ENCODE results near the gene RNF128.

Gene RNF128

DNA sequence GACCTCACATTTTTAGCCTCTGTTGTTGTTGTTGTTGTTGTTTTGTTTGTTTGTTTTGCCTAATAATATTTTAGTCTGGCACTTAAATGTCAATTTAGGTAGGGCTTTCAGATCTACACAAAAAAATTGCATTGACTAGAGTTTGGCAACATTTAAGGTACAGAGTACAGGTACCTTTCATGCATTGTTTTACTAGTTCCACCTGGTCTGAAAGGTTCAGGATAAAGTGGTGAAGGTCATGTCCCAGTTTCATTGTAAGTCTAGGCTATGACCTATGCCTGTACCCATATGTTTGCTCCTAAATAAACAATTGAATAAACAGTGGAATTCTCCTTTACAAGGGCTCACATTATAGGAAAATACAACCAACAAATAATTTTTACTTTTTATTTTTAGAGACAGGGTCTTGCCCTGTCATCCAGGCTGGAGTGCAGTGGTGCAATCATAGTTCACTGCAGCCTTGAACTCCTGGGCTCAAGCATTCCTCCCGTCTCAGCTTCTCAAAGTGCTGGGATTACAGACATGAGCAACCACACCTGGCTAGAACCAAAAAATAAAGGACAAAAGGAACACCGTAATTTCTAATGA is 13.8 kb downstream of the RNF128 start:
- H3K27me3 ChIP-seq (ENCODE audit: control insufficient read depth, low read length) = no peaks in the 10 kb centered on the region
- no peaks in the 10 kb centered on the region for H3K4me1 ChIP-seq (ENCODE audit: control insufficient read depth, low read length)
- H4K20me1 ChIP-seq (ENCODE audit: control insufficient read depth, insufficient read depth, low read depth, low read length) = no peaks in the 10 kb centered on the region
- H3K9me3 ChIP-seq (ENCODE audit: control insufficient read depth, insufficient read depth, low read length) = no peaks in the 10 kb centered on the region
- H3K4me3 ChIP-seq (ENCODE audit: low read length) = no peak overlapping the region
- H3F3A ChIP-seq (ENCODE audit: control insufficient read depth, insufficient read depth) = no peaks in the 10 kb centered on the region
- no peaks in the 10 kb centered on the region for H3K36me3 ChIP-seq (ENCODE audit: control insufficient read depth, low read length)
- TF ChIP-seq EZH2phosphoT487 (IDR thresholded peaks at IDR 0.05; ENCODE audit: borderline replicate concordance, low read length) = no peak
- no peak overlapping the region for H3K4me2 ChIP-seq (ENCODE audit: low read length)
- no peaks in the 10 kb centered on the region for H3K79me2 ChIP-seq (ENCODE audit: control insufficient read depth, low read length)
- no peak overlapping the region for H3K27ac ChIP-seq (ENCODE audit: low read depth, low read length)
- H3K9me2 ChIP-seq (replicated peaks; ENCODE audit: control insufficient read depth, low read length) = no peaks in the 10 kb centered on the region

DNA sequence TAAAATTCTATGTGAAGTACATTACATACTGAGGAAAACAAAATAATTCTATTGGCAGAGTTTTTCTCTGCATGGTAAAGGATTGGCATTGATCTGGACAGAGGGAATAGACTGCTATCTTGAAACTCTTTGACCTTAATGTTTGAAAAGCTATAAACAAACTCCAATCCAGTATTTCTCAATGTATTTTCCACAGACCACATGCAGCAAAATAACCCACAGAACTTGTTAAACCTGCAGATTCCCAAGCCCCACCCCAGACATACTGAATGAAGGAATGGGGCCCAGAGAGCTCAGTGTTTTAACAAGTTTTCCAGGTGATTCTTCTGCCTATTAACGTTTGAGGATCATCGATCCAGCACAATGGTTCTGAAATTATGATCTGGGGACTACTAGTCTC is 15.7 kb downstream of the RNF128 start:
- Histone ChIP-seq H3K4me2 (ENCODE audit: low read length) (no peak overlapping the region), H3K4me1 (ENCODE audit: control insufficient read depth, low read length) (no peaks in the 10 kb centered on the region), H4K20me1 (ENCODE audit: control insufficient read depth, insufficient read depth, low read depth, low read length) (no peaks in the 10 kb centered on the region), H3F3A (ENCODE audit: control insufficient read depth, insufficient read depth) (no peaks in the 10 kb centered on the region), H3K9me2 (replicated peaks; ENCODE audit: control insufficient read depth, low read length) (no peaks in the 10 kb centered on the region), H3K79me2 (ENCODE audit: control insufficient read depth, low read length) (no peaks in the 10 kb centered on the region), H3K27ac (ENCODE audit: low read depth, low read length) (no peak overlapping the region), H3K27me3 (ENCODE audit: control insufficient read depth, low read length) (no peaks in the 10 kb centered on the region), H3K4me3 (ENCODE audit: low read length) (no peak overlapping the region), H3K36me3 (ENCODE audit: control insufficient read depth, low read length) (no peaks in the 10 kb centered on the region), H3K9me3 (ENCODE audit: control insufficient read depth, insufficient read depth, low read length) (no peaks in the 10 kb centered on the region)
- no peak for TF ChIP-seq EZH2phosphoT487 (IDR thresholded peaks at IDR 0.05; ENCODE audit: borderline replicate concordance, low read length)
- TF ChIP-seq, protein P1, sequence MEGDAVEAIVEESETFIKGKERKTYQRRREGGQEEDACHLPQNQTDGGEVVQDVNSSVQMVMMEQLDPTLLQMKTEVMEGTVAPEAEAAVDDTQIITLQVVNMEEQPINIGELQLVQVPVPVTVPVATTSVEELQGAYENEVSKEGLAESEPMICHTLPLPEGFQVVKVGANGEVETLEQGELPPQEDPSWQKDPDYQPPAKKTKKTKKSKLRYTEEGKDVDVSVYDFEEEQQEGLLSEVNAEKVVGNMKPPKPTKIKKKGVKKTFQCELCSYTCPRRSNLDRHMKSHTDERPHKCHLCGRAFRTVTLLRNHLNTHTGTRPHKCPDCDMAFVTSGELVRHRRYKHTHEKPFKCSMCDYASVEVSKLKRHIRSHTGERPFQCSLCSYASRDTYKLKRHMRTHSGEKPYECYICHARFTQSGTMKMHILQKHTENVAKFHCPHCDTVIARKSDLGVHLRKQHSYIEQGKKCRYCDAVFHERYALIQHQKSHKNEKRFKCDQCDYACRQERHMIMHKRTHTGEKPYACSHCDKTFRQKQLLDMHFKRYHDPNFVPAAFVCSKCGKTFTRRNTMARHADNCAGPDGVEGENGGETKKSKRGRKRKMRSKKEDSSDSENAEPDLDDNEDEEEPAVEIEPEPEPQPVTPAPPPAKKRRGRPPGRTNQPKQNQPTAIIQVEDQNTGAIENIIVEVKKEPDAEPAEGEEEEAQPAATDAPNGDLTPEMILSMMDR (IDR thresholded peaks at IDR 0.05; ENCODE audit: low read depth, low read length, poor library complexity, severe bottlenecking) = no peak

DNA sequence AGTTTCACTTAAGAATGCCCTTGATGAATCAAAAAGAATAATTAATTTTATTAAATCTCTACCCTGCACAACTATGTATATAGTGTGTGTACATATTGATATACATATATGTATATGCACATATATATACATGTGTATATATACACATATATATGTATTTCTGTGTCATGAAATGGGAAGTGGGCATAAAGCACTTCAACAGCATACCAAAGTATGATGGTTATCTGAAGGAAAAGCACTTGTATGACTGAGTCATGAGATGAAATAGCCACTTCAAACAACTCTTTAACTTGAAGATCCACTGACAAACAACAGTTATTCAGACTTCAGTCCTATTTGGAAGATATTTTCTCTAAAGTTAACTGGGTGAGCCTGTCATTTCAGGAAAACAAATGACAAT is 16.3 kb downstream of the RNF128 start:
- Histone ChIP-seq H3K9me3 (ENCODE audit: control insufficient read depth, insufficient read depth, low read length) (no peaks in the 10 kb centered on the region), H3K27me3 (ENCODE audit: control insufficient read depth, low read length) (no peaks in the 10 kb centered on the region), H3K4me2 (ENCODE audit: low read length) (no peak overlapping the region), H3K27ac (ENCODE audit: low read depth, low read length) (no peak overlapping the region), H3K36me3 (ENCODE audit: control insufficient read depth, low read length) (no peaks in the 10 kb centered on the region), H3K4me3 (ENCODE audit: low read length) (no peak overlapping the region), H4K20me1 (ENCODE audit: control insufficient read depth, insufficient read depth, low read depth, low read length) (no peaks in the 10 kb centered on the region), H3K79me2 (ENCODE audit: control insufficient read depth, low read length) (no peaks in the 10 kb centered on the region), H3F3A (ENCODE audit: control insufficient read depth, insufficient read depth) (no peaks in the 10 kb centered on the region), H3K9me2 (replicated peaks; ENCODE audit: control insufficient read depth, low read length) (no peaks in the 10 kb centered on the region), H3K4me1 (ENCODE audit: control insufficient read depth, low read length) (no peaks in the 10 kb centered on the region)
- TF ChIP-seq, protein P1 (IDR thresholded peaks at IDR 0.05; ENCODE audit: low read depth, low read length, poor library complexity, severe bottlenecking) = no peak
- TF ChIP-seq EZH2phosphoT487 (IDR thresholded peaks at IDR 0.05; ENCODE audit: borderline replicate concordance, low read length) = no peak

DNA sequence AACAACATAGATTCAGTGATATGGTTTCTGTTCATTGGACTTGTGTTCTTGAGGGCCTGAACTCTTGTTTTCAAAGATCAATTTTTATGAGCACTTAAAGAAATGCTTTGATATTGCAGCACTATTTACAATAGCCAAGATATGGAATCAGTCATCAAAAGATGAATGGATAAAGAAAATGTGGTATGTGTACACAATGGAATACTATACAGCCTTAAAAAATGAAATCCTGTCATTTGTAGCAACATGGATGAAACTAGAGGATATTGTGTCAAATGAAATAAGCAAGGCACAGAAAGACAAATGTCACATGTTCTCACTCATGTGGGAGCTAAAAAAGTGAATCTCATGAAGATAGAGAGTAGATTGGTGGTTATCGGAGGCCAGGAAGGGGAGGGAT is 21.9 kb downstream of the RNF128 start:
- H3K27ac ChIP-seq (ENCODE audit: low read depth, low read length) = no peak overlapping the region
- no peak overlapping the region for H3K4me3 ChIP-seq (ENCODE audit: low read length)
- H3K79me2 ChIP-seq (ENCODE audit: control insufficient read depth, low read length) = no peaks in the 10 kb centered on the region
- H3K36me3 ChIP-seq (ENCODE audit: control insufficient read depth, low read length) = no peaks in the 10 kb centered on the region
- H4K20me1 ChIP-seq (ENCODE audit: control insufficient read depth, insufficient read depth, low read depth, low read length) = no peaks in the 10 kb centered on the region
- H3F3A ChIP-seq (ENCODE audit: control insufficient read depth, insufficient read depth) = no peaks in the 10 kb centered on the region
- H3K9me2 ChIP-seq (replicated peaks; ENCODE audit: control insufficient read depth, low read length) = no peaks in the 10 kb centered on the region
- H3K4me2 ChIP-seq (ENCODE audit: low read length) = no peak overlapping the region
- no peaks in the 10 kb centered on the region for H3K9me3 ChIP-seq (ENCODE audit: control insufficient read depth, insufficient read depth, low read length)
- no peak for TF ChIP-seq EZH2phosphoT487 (IDR thresholded peaks at IDR 0.05; ENCODE audit: borderline replicate concordance, low read length)
- TF ChIP-seq, protein P1 (IDR thresholded peaks at IDR 0.05; ENCODE audit: low read depth, low read length, poor library complexity, severe bottlenecking) = no peak
- no peaks in the 10 kb centered on the region for H3K27me3 ChIP-seq (ENCODE audit: control insufficient read depth, low read length)
- H3K4me1 ChIP-seq (ENCODE audit: control insufficient read depth, low read length) = no peaks in the 10 kb centered on the region

All from DOHH2 (cell line).